OCI-LY1 (cell line): Measurements from ENCODE around the gene TNFRSF6B.
A peak's percentile ranks its signal among the peaks of the same experiment; 100 is the strongest.

Source experiments
- H2AFZ ChIP-seq: fragments of 200-600 bp; sonication (generic), shearing (Covaris generic); 2 replicates; pipeline ENCODE4 v1.6.0; 2014; ENCODE audit warnings: antibody characterized with exemption, mild to moderate bottlenecking, low read length
- H3F3A ChIP-seq: fragments of 200-600 bp; sonication (generic), shearing (Covaris generic); 2 replicates; pipeline ENCODE4 v1.6.0; 2014; ENCODE audit warnings: mild to moderate bottlenecking, antibody characterized with exemption, low read length, moderate library complexity; ENCODE audit not compliant: insufficient read depth
- H3K27ac ChIP-seq: fragments of 200-600 bp; sonication (generic); 2 replicates; pipeline ENCODE4 v1.5.1; 2014; ENCODE audit warnings: low read length, mixed run types, mild to moderate bottlenecking, low read depth; ENCODE audit not compliant: poor library complexity, severe bottlenecking
- H3K27me3 ChIP-seq: fragments of 200-600 bp; sonication (generic); 2 replicates; pipeline ENCODE4 v1.6.0; 2014; ENCODE audit warnings: antibody characterized with exemption, mild to moderate bottlenecking, low read length, moderate library complexity; ENCODE audit not compliant: insufficient read depth
- H3K36me3 ChIP-seq: fragments of 200-600 bp; sonication (generic); 2 replicates; pipeline ENCODE4 v1.6.1; 2014; ENCODE audit warnings: mild to moderate bottlenecking, antibody characterized with exemption, low read length, moderate library complexity, mixed read lengths; ENCODE audit not compliant: insufficient read depth
- H3K4me1 ChIP-seq: fragments of 200-600 bp; sonication (generic); 2 replicates; pipeline ENCODE4 v1.5.1; 2014; ENCODE audit warnings: mild to moderate bottlenecking, low read length, moderate library complexity; ENCODE audit not compliant: insufficient read depth, severe bottlenecking
- H3K4me2 ChIP-seq: fragments of 200-600 bp; sonication (generic), shearing (Covaris generic); 2 replicates; pipeline ENCODE4 v1.6.1; 2014; ENCODE audit warnings: low read length
- H3K4me3 ChIP-seq: fragments of 200-600 bp; sonication (generic); 2 replicates; pipeline ENCODE4 v1.5.1; 2014; ENCODE audit warnings: low read length, low read depth, mild to moderate bottlenecking, mixed read lengths; ENCODE audit not compliant: poor library complexity, severe bottlenecking
- H3K79me2 ChIP-seq: fragments of 200-600 bp; shearing (Covaris generic); 2 replicates; pipeline ENCODE4 v1.6.1; 2016; ENCODE audit warnings: mixed run types, low read length, mixed read lengths; ENCODE audit not compliant: insufficient read depth
- H3K9ac ChIP-seq: fragments of 200-600 bp; sonication (generic), shearing (Covaris generic); 2 replicates; pipeline ENCODE4 v1.6.1; 2014; ENCODE audit warnings: mild to moderate bottlenecking, low read length, mixed read lengths
- H3K9me2 ChIP-seq: fragments of 200-600 bp; sonication (generic), shearing (Covaris generic); 2 replicates; pipeline ENCODE4 v1.6.1; 2014; ENCODE audit warnings: low read depth, mild to moderate bottlenecking, low read length, mixed read lengths
- H3K9me3 ChIP-seq: fragments of 200-600 bp; shearing (Covaris generic); 2 replicates; pipeline ENCODE4 v1.6.1; 2014; ENCODE audit warnings: low read length, mixed read lengths
- H4K20me1 ChIP-seq: fragments of 200-600 bp; sonication (generic), shearing (Covaris generic); 2 replicates; pipeline ENCODE4 v1.6.0; 2016; ENCODE audit warnings: mild to moderate bottlenecking, low read length; ENCODE audit not compliant: insufficient read depth
- CTCF ChIP-seq: fragments of 200-600 bp; sonication (generic), shearing (Covaris generic); IDR thresholded peaks from 2 replicates; pipeline ENCODE4 v1.5.1; 2017; ENCODE audit warnings: mild to moderate bottlenecking, antibody characterized with exemption, low read length, moderate library complexity, mixed read lengths
- EZH2 ChIP-seq: fragments of 200-600 bp; sonication (generic), shearing (Covaris generic); IDR thresholded peaks from 2 replicates; pipeline ENCODE4 v1.8.0; 2017; ENCODE audit warnings: borderline replicate concordance, mixed run types, mild to moderate bottlenecking, antibody characterized with exemption, low read length, moderate library complexity, mixed read lengths

Gene TNFRSF6B

GRCh38 chr20:63734111-63734945 is 37.9 kb downstream of the TNFRSF6B start:
- H3K4me2 ChIP-seq: no peak overlapping the region
- no peaks in the 10 kb centered on the region for H3K9me2 ChIP-seq
- H3K4me1 ChIP-seq: peaks cover 52% of the 10 kb centered on the region
- no peaks in the 10 kb centered on the region for H3K79me2 ChIP-seq
- H2AFZ ChIP-seq: no peak overlapping the region
- no peak overlapping the region for H3K27ac ChIP-seq
- no peak overlapping the region for H3K4me3 ChIP-seq
- no peak for TF ChIP-seq CTCF
- no peak for TF ChIP-seq EZH2
- H3K9me3 ChIP-seq: no peaks in the 10 kb centered on the region
- no peaks in the 10 kb centered on the region; the same call in 1 of the 2 replicates for H3K27me3 ChIP-seq
- H3K36me3 ChIP-seq: peaks cover 23% of the 10 kb centered on the region
- no peaks in the 10 kb centered on the region for H4K20me1 ChIP-seq
- H3F3A ChIP-seq: no peaks in the 10 kb centered on the region; the same call in 1 of the 2 replicates
- no peak overlapping the region for H3K9ac ChIP-seq

DNA sequence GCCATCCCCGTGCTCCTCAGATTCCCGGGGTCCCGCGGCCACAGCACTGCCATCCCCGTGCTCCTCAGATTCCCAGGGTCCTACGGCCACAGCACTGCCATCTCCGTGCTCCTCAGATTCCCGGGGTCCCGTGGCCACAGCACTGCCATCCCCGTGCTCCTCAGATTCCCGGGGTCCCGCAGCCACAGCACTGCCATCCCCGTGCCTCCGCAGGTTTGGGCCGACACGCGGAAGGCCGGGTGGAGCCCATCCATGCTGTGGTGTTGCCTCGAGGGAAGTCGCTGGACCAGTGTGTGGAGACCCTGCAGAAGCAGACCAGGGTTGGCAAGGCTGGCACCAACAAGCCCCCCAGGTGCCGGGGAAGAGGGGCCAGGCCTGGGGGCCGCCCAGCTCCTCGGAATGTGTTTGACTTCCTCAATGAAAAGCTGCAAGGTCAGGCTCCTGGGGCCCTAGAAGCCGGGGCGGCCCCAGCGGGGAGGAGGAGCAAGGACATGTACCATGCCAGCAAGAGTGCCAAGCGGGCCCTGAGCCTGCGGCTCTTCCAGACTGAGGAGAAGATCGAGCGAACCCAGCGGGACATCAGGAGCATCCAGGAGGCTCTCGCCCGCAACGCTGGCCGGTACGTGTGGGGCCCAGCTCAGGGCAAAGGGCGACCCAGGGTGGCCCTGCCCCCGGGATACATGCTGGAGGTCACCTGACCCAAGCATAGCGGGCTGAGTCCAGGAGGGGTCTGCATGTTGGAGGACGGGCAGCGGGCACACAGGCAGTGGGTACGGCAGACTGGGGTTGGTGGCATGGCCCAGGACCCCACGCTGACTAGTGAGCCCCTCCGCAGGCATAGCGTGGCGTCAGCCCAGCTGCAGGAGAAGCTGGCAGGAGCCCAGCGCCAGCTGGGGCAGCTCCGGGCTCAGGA is 38.8 kb downstream of the TNFRSF6B start:
- Histone ChIP-seq H3K9ac (no peak overlapping the region), H3K4me3 (no peak overlapping the region), H3K27ac (no peak overlapping the region), H4K20me1 (no peaks in the 10 kb centered on the region), H3K4me1 (peaks cover 48% of the 10 kb centered on the region), H3F3A (no peaks in the 10 kb centered on the region; the same call in 1 of the 2 replicates), H3K36me3 (peaks cover 23% of the 10 kb centered on the region), H3K9me3 (no peaks in the 10 kb centered on the region), H3K79me2 (no peaks in the 10 kb centered on the region), H3K4me2 (no peak overlapping the region), H3K9me2 (no peaks in the 10 kb centered on the region), H2AFZ (no peak overlapping the region), H3K27me3 (no peaks in the 10 kb centered on the region; the same call in 1 of the 2 replicates)
- TF ChIP-seq EZH2 (no peak), CTCF (no peak)

GRCh38 chr20:63735859-63736718 is 39.6 kb downstream of the TNFRSF6B start, which contains the start of gene LIME1:
Gene LIME1, plus strand, starts transcription at chr20:63736664. Its CDS starts 886 bp downstream, at chr20:63737550.
- no peaks in the 10 kb centered on the region for H3K9me2 ChIP-seq
- no peak within 1 kb of the TSS for H2AFZ ChIP-seq
- TF ChIP-seq EZH2 (no peak), CTCF (0 out of 2 replicates have a peak, but pooled peaks have one; percentile 18)
- peaks cover 46% of the 10 kb centered on the region for H3K4me1 ChIP-seq
- peak within 1 kb of the TSS; percentile 55 for H3K4me2 ChIP-seq
- H3K27ac ChIP-seq: peak within 1 kb of the TSS; percentile 72
- no peaks in the 10 kb centered on the region for H3K79me2 ChIP-seq
- H3K27me3 ChIP-seq: no peaks in the 10 kb centered on the region; the same call in 1 of the 2 replicates
- peaks cover 23% of the 10 kb centered on the region for H3K36me3 ChIP-seq
- no peaks in the 10 kb centered on the region for H4K20me1 ChIP-seq
- H3F3A ChIP-seq: no peaks in the 10 kb centered on the region; the same call in 1 of the 2 replicates
- H3K9me3 ChIP-seq: no peaks in the 10 kb centered on the region
- H3K9ac ChIP-seq: peak within 1 kb of the TSS; percentile 49
- H3K4me3 ChIP-seq: peak within 1 kb of the TSS; percentile 42
